Fibroblast of skin of back (primary cell): ENCODE data around the gene GANAB. TPM values are rescaled to one million over a fixed set of nuclear protein-coding genes. Genes with fewer than 3 reads are reported as not detected.
A peak's percentile ranks its signal among the peaks of the same experiment; 100 is the strongest.
"Not testable (repeated sequence)": the region's sequence is repeated elsewhere in the genome, so short reads cannot be mapped to it uniquely, and the experiment has no call there.

Source experiments
- DNase-seq: peaks from one replicate; pipeline ENCODE4 v3.0.0-alpha.2; 2013
- polyA plus RNA-seq, 2 experiments: library from polyadenylated mRNA; unstranded; fragments of 120-200 nt; gene quantifications; one replicate each; pipeline ENCODE4 v1.2.1, GENCODE V29; 2013; ENCODE audit not compliant: insufficient read length in 2 of 2

Gene GANAB
- 436 TPM for polyA plus RNA-seq (2013, experiment 1 of 2; ENCODE audit: insufficient read length)
- polyA plus RNA-seq (2013, experiment 2 of 2; ENCODE audit: insufficient read length): 383 TPM

- peak; percentile 98 for DNase-seq
Measured at GRCh38 chr11:62645946-62646824, at the start of gene GANAB. GANAB (minus strand) TSS chr11:62646613; CDS start chr11:62646599, 14 bp downstream.

GRCh38 chr11:62694455-62695167 lies 48.2 kb upstream of the GANAB start:
- DNase-seq: peak; percentile 78

GRCh38 chr11:62693624-62694023 lies 47.2 kb upstream of the GANAB start:
- DNase-seq: not testable (repeated sequence)

- peak; percentile 88 for DNase-seq
Measured at GRCh38 chr11:62689421-62690183, 43.2 kb upstream of the GANAB start, which contains the start of gene LRRN4CL. LRRN4CL (minus strand) TSS chr11:62689530; CDS start chr11:62688508, 1,022 bp downstream.

GRCh38 chr11:62688491-62688890 lies 42.1 kb upstream of the GANAB start:
- DNase-seq: no peak

GRCh38 chr11:62687508-62688396 lies 41.3 kb upstream of the GANAB start:
- DNase-seq: no peak

- no peak for DNase-seq
Measured at GRCh38 chr11:62682518-62682917, 36.1 kb upstream of the GANAB start.

- DNase-seq: peak; percentile 76
Measured at GRCh38 chr11:62680825-62681240, 34.4 kb upstream of the GANAB start.

- DNase-seq: peak; percentile 90
Measured at GRCh38 chr11:62678770-62679696, 32.6 kb upstream of the GANAB start, which contains the start of gene UBXN1. UBXN1 (minus strand) TSS chr11:62679073; CDS start chr11:62678923, 150 bp downstream.

- no peak for DNase-seq
Measured at GRCh38 chr11:62678433-62678769, 32.0 kb upstream of the GANAB start.

- DNase-seq: no peak
Measured at GRCh38 chr11:62677714-62678113, 31.3 kb upstream of the GANAB start.

GRCh38 chr11:62677156-62677555 lies 30.7 kb upstream of the GANAB start:
- no peak for DNase-seq

GRCh38 chr11:62676698-62677097 lies 30.3 kb upstream of the GANAB start:
- DNase-seq: no peak

GRCh38 chr11:62675415-62675814 lies 29.0 kb upstream of the GANAB start:
- not testable (repeated sequence) for DNase-seq

- no peak for DNase-seq
Measured at GRCh38 chr11:62673196-62673525, 26.7 kb upstream of the GANAB start.

GRCh38 chr11:62671608-62672389 lies 25.4 kb upstream of the GANAB start, which contains the start of the genes LBHD1 and UQCC3:
LBHD1 (minus strand) TSS chr11:62672267; CDS start chr11:62670031, 2,236 bp downstream.
UQCC3 (plus strand) TSS chr11:62671673; CDS start chr11:62671746, 73 bp downstream.
- DNase-seq: peak; percentile 86

GRCh38 chr11:62671236-62671607 lies 24.8 kb upstream of the GANAB start:
- DNase-seq: no peak

GRCh38 chr11:62669420-62670161 lies 23.2 kb upstream of the GANAB start:
- no peak for DNase-seq

GRCh38 chr11:62667460-62667859 lies 21.0 kb upstream of the GANAB start:
- no peak for DNase-seq
